Activated T-helper 1 cell treated with Interleukin-2 at 50 U/mL for 16 hours (primary cell): ENCODE results near the gene COL6A5.
"Not testable (repeated sequence)": the region's sequence is repeated elsewhere in the genome, so short reads cannot be mapped to it uniquely, and the experiment has no call there.

Experiments used
- DNase-seq: peaks from one replicate; pipeline ENCODE4 v3.0.0-alpha.2; 2020; ENCODE audit warnings: low read depth

Gene COL6A5, protein sequence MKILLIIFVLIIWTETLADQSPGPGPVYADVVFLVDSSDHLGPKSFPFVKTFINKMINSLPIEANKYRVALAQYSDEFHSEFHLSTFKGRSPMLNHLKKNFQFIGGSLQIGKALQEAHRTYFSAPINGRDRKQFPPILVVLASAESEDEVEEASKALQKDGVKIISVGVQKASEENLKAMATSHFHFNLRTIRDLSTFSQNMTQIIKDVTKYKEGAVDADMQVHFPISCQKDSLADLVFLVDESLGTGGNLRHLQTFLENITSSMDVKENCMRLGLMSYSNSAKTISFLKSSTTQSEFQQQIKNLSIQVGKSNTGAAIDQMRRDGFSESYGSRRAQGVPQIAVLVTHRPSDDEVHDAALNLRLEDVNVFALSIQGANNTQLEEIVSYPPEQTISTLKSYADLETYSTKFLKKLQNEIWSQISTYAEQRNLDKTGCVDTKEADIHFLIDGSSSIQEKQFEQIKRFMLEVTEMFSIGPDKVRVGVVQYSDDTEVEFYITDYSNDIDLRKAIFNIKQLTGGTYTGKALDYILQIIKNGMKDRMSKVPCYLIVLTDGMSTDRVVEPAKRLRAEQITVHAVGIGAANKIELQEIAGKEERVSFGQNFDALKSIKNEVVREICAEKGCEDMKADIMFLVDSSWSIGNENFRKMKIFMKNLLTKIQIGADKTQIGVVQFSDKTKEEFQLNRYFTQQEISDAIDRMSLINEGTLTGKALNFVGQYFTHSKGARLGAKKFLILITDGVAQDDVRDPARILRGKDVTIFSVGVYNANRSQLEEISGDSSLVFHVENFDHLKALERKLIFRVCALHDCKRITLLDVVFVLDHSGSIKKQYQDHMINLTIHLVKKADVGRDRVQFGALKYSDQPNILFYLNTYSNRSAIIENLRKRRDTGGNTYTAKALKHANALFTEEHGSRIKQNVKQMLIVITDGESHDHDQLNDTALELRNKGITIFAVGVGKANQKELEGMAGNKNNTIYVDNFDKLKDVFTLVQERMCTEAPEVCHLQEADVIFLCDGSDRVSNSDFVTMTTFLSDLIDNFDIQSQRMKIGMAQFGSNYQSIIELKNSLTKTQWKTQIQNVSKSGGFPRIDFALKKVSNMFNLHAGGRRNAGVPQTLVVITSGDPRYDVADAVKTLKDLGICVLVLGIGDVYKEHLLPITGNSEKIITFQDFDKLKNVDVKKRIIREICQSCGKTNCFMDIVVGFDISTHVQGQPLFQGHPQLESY (N-terminal part only)

DNA sequence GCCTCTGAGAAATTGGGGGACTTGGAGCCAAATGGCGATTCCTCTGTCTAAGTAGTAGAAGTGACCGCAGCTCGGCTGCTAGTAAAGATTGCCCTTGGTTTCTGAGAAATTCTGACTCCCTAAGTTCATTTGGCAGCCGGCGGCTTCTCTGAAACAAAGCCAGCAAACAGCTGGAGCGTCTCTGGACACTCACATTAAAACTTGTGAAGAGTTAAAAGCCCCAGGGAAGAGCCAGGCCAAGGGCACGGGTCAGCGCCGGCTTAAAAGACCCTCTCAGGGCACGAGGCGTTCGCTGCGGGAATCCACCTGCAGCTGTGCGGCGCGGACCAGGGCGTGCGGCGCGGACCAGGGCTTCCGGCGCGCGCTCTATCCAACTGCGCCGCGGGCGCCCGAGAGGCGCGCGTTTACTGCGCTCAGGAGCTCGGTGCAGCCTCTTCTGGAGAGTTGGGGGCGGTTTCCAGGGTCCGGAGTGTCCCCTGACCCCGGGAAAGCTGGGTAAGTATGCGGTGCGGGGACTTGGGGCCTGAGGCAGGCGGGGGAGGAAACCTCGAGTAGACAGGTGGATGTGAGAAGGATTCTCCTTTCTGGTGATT is at the start of gene COL6A5:
Gene COL6A5, plus strand, starts transcription at position 186 of the 593 bp plus-strand sequence. CDS start 27,967 bp downstream, outside the sequence.
- no peak for DNase-seq

DNA sequence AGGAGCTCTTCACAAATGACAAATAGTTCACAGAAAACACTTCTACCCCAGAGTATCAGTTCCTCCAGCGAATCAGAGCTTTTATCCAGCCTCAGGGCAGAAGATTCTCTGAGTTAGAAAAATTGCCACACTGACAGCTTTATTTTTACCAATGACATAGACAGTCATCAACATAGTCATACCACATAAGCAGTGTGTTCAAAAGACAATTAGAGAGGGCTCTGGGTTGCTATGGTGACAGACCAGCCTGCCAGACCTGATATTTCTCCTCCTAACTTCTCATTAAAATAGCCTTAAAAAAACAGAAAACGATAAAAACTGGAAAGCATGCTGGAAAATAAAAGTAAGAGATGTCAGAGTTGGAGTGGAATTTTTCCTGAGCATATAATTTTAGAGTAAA is 45.9 kb upstream of the COL6A5 start:
- no peak for DNase-seq

DNA sequence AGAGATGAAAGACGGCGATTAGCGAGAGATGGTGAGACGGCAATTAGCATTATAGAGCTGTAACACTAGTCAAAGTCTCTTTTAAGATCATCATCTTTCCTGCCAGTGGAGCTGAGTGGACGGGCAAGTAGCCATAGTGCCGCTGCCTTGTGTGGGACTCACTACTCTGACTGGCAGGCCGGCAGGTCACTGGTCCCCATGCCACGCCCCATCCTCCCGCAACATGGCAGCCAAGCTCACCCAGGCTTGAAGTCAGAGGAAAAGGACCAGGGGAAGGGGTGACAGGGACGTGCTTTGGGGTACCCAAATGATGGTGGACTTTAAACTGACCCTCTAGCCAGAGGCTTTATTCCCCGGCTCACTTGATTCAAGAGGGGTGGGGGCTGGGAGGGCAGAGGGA is 44.6 kb upstream of the COL6A5 start:
- DNase-seq: no peak

DNA sequence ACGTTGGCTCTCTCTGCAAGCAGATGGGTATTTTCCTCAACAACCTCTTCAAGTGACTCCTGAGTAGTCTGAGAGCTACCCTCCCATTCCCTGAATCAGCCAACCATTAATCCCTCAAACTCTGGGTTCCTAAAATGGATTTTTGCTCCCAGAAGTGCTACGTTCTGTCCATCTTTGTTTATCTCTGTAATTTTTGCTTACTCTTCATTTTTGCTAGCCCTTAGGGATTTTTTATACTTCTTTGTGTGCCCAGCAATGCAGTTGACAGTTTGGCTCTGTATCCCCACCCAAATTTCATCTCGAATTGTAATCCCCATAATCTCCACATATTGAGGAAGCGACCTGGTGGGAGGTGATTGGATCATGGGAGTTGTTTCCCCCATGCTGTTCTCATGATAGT is 35.4 kb upstream of the COL6A5 start:
- no peak for DNase-seq

DNA sequence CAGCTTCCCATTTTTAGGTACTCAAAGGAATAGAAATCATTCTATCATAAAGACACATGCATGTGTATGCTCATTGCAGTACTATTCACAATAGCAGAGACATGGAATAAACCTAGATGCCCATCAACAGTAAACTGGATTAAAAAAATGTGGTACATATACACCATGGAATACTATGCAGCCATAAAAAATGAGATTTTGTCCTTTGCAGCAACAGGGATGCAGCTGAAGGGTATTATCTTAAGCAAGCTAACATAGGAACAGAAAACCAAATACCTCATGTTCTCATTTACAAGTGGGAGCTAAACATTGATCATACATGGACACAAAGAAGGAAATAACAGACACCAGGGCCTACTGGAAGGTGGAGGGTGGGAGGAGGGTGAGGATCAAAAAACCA is 33.1 kb upstream of the COL6A5 start:
- no peak for DNase-seq

DNA sequence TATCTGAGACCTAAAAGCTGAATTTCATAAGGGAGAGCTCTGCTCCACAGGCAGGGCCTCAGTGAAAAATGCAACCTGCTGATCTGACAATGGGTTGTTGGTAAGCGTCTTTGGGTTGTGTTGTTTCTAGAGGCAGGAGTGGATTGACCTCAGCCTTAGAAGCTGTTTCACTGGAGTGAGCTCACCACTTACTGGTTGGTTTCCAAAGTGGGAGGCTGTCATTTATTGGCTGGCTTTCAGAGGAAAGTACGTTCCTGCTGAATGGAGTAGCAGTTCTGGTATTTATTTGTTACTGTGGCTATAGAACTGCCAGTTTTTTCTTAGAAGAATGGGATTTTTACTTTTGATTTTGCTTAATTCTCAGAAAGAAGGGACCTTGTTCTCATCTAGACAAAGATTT is 29.3 kb upstream of the COL6A5 start:
- DNase-seq: no peak

DNA sequence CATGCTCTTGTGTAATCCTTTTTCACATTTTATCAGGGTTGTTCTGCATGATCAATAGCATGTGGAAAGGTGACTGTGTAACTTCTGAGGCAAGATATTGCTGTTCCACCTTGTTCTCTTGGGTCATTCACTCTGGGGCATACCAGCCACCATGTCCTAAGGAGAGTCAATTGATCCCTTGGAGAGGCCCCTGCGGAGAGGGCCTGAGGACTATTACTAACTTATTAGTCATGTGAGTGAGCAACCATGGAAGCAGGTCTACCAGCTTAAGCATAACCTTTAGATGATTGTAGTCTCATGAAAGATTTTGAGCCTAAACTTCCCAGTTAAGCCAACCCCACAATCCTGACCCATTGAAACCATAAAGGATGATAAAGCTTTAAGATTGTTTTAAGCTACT is 22.0 kb upstream of the COL6A5 start:
- DNase-seq: no peak

DNA sequence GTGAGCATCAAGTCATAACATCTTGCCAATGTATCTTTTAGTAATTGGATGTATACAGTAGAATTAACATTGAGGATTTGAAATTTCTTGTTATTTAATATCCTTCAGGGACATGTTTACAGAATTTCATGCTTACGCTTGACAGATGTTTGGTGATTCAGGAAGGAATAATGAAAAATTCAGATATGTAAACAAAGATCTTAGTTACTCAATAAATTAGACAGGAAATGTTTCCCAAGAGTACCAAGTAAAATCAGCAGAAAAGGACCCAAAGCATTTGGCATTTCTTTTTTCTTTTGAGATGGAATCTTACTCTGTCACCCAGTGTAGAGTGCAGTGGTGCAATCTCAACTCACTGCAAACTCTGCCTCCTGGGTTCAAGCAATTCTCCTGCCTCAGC is 4.7 kb upstream of the COL6A5 start:
- no peak for DNase-seq

DNA sequence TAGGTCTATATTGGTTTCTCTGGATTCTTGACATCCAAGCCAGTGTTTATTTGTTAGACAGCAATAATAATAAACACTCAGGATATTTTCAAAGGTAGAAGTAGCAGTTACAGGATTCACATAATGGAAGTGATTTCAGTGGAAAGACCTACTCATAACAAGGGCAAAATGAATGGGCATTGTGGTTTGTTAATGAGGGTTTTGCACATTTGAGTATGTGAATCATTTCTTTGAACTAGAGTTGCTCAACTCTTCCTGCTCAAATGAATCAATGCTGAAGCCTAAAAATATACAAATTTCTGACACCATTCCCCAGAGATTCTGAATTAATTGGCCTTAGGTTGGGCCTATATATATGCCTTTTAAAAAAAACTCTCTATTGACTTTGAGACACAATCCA is 4.1 kb upstream of the COL6A5 start:
- no peak for DNase-seq

DNA sequence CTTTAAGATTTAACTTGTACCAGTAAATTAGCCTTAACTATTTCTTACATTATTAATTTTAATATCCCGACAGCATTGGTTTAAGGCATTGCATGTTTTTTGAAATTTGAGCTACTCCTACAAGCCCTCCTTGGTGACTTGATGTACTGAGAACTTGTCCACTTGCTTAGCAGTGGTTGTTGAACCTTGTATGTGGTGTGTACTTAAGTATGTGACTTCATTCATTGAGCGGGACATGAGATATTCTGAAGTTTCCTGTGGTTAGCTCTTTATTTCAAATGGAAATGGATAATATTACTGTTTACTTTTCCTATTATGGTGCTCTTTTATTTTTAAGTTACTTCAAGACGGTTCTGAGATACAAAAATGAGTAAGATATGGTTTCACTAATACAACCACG is 3.6 kb upstream of the COL6A5 start:
- no peak for DNase-seq

DNA sequence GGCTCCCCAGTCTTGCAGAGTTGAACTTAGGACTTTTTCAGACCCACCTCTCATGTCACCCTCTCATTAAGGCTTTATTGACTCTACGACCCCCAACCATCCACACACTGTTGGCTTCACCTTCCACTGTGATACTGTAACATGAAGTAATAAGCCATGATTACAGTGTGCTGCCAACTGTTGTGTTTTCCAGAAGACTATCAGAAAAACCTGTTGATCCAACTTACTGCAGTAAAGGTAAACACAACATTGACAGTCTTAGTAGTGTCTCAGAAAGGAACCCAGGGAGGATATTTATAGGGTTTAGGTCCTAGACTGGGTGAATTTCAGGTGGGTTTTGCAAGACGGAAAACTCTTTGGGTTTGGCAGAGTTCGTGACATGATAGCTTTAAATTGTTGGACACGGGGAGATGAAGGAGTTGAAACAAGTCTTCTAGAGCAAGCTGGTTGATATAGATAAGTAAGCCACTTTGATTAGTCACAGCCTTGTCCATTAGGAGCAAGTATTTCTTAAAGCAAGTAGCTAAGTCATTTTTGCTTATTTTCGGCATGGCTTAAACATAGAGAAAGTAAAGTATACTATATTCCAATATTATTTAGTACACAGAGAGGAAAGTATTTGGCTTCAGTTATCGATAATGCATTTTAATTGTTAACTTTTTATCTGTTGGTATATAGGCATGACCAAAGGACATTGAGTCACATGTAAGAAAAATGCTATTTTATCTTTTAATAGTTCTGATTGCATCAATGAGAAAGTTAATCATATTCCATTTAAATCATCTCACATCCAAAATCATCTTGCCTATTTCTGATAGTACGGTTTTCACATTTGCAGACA is 2.4 kb upstream of the COL6A5 start:
- DNase-seq: no peak

DNA sequence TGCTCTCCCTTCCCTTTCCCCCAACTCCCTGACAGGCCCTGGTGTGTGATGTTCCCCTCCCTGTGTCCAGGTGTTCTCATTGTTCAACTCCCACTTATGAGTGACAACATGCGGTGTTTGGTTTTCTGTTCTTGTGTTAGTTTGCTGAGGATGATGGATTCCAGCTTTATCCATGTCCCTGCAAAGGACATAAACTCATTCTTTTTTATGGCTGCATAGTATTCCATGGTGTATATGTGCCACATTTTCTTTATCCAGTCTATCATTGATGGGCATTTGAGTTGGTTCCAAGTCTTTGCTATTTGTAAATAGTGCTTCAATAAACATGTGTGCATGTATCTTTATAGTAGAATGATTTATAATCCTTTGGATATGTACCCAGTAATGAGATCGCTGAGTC is 2.8 kb downstream of the COL6A5 start:
- not testable (repeated sequence) for DNase-seq

DNA sequence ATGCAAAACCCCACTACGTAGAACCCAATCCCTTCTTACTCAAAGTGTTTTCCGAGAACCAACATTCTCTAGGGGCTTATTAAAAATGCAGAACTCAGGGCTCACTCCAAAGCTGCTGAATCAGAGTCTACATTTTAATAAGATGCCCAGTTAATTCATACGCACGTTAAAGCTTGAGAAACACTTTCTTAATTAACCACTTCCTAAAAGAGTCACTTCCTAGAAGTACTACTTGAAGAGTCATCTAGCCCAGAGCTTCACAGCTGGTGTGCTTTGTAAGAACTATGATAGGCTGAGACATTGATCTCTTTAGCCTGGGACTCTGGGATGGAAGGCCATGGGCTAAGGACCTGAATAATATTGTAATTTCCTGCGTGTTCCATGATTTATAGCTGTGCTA is 9.0 kb downstream of the COL6A5 start:
- DNase-seq: no peak

DNA sequence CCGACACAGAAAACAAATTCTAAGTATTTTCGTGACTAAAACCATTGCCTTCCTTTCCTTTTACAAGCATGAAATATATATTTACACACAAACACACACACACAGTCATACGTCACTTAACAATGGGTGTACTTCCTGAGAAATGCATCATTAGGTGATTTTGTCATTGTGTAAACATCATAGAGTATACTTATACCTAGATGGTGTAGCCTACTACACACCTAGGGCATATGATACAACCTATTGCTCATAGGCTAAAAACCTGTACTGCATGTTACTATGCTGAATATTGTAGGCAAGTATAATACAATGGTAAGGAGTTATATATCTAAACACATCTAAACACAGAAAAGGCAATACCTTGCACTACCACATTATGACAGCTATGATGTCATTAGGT is 28.6 kb downstream of the COL6A5 start:
- no peak for DNase-seq

DNA sequence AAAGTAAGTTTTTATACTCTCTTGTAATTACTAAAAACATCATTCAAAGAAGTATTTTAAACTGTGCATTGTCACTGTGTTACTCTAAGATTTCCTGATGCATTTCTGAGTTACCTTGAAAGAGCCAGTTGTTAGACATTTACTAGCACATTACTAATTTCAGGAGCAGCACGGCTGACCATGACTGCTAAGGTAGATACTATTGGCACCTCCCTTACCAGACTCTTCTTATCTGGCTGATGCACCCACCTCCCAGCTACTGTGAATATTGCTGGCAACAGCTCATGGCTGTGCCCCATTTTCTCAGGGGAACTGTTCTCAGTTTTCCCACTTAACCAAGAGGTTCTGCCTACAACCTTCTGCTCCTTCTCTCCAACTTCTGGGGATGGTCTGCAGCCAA is 29.4 kb downstream of the COL6A5 start:
- DNase-seq: no peak

DNA sequence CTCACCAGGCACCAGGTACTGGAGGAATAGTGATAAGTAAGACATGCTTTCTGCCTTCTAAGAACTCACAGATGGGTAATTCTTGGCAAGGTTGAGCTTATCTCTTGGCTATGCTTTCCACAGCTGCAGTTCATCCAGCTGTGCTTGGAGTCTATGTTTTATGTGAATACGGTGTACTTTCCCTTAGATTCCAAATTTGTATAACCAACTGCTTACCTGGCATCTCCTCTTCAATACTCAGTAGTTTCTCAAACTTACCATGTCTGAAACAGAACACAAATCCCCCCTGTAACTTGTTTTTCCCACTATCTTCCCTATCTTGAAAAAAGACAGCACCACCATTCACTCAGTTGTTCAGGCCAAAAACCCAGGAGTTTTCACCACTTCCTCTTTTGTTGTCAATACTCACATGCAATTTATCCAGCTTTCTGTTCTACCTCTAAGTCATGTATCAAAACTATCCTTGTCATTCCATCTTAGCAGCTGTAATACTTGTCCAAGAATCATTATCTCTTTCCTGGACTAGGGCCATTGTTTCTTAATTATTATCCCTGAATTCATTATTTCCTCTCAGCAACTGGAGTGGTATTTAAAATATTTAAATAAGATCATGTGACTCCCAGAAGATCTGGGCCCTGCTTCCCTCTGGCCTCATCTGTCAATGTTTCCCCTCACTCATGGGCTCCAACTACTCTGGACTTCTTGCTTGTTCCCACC is 32.6 kb downstream of the COL6A5 start:
- no peak for DNase-seq

DNA sequence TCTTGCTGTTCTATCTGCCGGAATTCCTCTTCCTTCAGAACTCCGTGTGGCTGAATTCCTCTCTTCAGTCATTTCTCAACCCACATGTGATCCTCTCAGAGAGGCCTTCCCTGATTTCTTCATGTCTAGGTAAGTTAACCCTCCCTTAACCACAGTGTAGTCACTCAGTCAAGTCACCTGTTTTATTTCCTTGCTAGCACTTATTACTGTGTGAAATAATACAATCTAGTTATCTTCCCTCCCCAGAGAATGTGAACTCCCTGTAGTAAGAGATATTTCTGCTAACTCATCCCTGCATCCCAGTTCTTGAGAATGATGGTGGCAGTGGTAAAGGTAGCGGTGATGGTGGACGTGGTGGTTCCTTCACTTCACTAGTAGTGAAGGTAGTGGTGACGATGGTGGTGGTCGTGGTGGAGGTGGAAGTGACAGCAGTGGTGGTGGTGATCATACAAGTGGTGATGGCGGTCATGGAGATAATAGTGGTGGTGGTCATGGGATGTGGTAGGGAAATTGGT is 33.3 kb downstream of the COL6A5 start:
- no peak for DNase-seq

DNA sequence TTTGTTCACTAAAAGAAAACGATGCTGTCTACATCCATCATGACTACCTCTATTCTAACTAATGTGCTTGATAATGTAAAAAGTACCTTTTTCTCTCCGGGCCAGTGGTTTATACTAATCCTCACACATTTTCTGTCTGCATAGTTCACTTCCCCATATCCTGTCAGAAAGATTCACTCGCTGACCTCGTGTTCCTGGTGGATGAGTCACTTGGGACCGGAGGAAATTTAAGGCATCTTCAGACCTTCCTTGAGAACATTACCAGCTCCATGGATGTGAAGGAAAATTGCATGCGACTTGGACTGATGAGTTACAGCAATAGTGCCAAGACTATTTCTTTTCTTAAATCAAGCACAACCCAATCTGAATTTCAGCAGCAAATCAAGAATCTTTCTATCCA is 33.8 kb downstream of the COL6A5 start:
- DNase-seq: no peak

DNA sequence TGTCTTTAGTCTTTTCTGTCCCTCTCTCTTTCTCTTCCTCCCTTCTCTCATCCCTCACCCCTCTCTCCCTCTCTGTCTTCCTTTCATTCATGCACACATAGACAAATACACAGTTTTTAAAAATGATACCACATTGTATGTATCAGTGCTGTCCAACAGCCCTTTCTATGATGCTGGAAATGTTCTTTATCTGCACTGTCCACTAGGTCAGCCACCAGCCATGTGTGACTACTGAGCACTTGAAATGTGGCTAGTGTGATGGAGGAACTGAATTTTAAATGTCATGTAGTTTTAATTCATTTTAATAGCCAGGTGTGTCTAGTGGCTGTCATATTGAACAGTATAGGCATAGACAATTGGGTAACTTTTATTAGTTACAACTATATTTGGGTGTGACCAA is 34.9 kb downstream of the COL6A5 start:
- no peak for DNase-seq

DNA sequence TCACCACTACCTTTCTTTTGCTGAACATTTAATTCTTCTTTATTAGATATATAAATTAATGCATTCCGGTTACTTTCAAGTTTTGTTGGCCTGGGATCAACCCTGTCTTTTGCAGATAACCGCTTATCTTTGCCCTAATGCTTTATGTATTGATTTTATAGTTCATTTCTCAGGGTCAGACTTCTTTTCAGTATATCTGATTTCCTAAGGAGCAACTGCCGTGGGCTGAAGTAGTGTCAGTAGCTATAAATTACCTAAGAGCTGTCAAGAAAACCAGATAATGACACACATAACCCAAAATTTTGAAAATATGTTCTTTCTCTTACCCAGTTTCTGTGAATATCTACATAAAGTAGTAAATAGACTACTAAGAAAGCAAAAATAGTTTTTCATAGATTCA is 38.0 kb downstream of the COL6A5 start:
- DNase-seq: no peak
